Measurements from ENCODE around the gene ANKRD63.

DNA sequence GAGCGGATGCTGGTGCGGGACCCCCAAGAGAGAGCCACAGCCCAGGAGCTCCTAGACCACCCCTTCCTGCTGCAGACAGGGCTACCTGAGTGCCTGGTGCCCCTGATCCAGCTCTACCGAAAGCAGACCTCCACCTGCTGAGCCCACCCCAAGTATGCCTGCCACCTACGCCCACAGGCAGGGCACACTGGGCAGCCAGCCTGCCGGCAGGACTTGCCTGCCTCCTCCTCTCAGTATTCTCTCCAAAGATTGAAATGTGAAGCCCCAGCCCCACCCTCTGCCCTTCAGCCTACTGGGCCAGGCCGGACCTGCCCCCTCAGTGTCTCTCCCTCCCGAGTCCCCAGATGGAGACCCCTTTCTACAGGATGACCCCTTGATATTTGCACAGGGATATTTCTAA lies 6.9 kb downstream of the ANKRD63 start:
- TF ChIP-seq, protein P1, sequence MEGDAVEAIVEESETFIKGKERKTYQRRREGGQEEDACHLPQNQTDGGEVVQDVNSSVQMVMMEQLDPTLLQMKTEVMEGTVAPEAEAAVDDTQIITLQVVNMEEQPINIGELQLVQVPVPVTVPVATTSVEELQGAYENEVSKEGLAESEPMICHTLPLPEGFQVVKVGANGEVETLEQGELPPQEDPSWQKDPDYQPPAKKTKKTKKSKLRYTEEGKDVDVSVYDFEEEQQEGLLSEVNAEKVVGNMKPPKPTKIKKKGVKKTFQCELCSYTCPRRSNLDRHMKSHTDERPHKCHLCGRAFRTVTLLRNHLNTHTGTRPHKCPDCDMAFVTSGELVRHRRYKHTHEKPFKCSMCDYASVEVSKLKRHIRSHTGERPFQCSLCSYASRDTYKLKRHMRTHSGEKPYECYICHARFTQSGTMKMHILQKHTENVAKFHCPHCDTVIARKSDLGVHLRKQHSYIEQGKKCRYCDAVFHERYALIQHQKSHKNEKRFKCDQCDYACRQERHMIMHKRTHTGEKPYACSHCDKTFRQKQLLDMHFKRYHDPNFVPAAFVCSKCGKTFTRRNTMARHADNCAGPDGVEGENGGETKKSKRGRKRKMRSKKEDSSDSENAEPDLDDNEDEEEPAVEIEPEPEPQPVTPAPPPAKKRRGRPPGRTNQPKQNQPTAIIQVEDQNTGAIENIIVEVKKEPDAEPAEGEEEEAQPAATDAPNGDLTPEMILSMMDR (IDR thresholded peaks at IDR 0.05; ENCODE audit: low read depth, low read length): no peak
- TF ChIP-seq POLR2A (IDR thresholded peaks at IDR 0.05; ENCODE audit: extremely low read depth, insufficient read length) (no peak), MYC (IDR thresholded peaks at IDR 0.05; ENCODE audit: low read depth, low read length) (no peak), MAX (IDR thresholded peaks at IDR 0.05; ENCODE audit: low read depth, low read length) (no peak)

Data from NB4 (cell line).